GM21529 (cell line): Measurements from ENCODE around the gene PLA2G4E.

ENCODE experiments used
- ATAC-seq: cut with Tn5 transposase; IDR thresholded peaks from one replicate; pipeline ENCODE4 v1.9.1; 2021; ENCODE audit not compliant: unreplicated experiment

Gene PLA2G4E

GRCh38 chr15:42020713-42021273, at the start of gene PLA2G4E:
Gene PLA2G4E (minus strand): TSS chr15:42021042. CDS start chr15:42021030, 12 bp downstream.
- no peak for ATAC-seq

- no peak for ATAC-seq
Observed at GRCh38 chr15:42070279-42070975, 49.6 kb upstream of the PLA2G4E start.

- ATAC-seq: no peak
Observed at GRCh38 chr15:42069496-42070278, 48.8 kb upstream of the PLA2G4E start.

- ATAC-seq: no peak
Observed at GRCh38 chr15:42069025-42069424, 48.2 kb upstream of the PLA2G4E start.

- no peak for ATAC-seq
Observed at GRCh38 chr15:42068601-42069000, 47.8 kb upstream of the PLA2G4E start.

GRCh38 chr15:42066764-42067415, 46.0 kb upstream of the PLA2G4E start:
- ATAC-seq: no peak

- no peak for ATAC-seq
Observed at GRCh38 chr15:42065468-42065867, 44.6 kb upstream of the PLA2G4E start.

- peak; percentile 52 for ATAC-seq
Observed at GRCh38 chr15:42065033-42065432, 44.2 kb upstream of the PLA2G4E start.

GRCh38 chr15:42064271-42064670, 43.4 kb upstream of the PLA2G4E start:
- ATAC-seq: no peak

- ATAC-seq: no peak
Observed at GRCh38 chr15:42063122-42063848, 42.4 kb upstream of the PLA2G4E start.

GRCh38 chr15:42062284-42062806, 41.5 kb upstream of the PLA2G4E start:
- no peak for ATAC-seq

- no peak for ATAC-seq
Observed at GRCh38 chr15:42060797-42061196, 40.0 kb upstream of the PLA2G4E start.

- no peak for ATAC-seq
Observed at GRCh38 chr15:42060477-42060763, 39.6 kb upstream of the PLA2G4E start.

- ATAC-seq: no peak
Observed at GRCh38 chr15:42059661-42060476, 39.0 kb upstream of the PLA2G4E start.

GRCh38 chr15:42058791-42059190, 37.9 kb upstream of the PLA2G4E start:
- no peak for ATAC-seq

GRCh38 chr15:42057799-42058646, 37.2 kb upstream of the PLA2G4E start:
- no peak for ATAC-seq

- no peak for ATAC-seq
Observed at GRCh38 chr15:42056934-42057798, 36.3 kb upstream of the PLA2G4E start.

GRCh38 chr15:42053914-42054313, 33.1 kb upstream of the PLA2G4E start:
- no peak for ATAC-seq
